HG02884 (cell line): ENCODE data around the gene CNTNAP2.
"Not testable (repeated sequence)": the region's sequence is repeated elsewhere in the genome, so short reads cannot be mapped to it uniquely, and the experiment has no call there.

ENCODE experiments used
- ATAC-seq: cut with Tn5 transposase; IDR thresholded peaks from one replicate; pipeline ENCODE4 v1.9.1; 2021; ENCODE audit warnings: mild to moderate bottlenecking, moderate library complexity; ENCODE audit not compliant: unreplicated experiment

The CNTNAP2 gene

GRCh38 chr7:148434181-148434757 is 2317.7 kb downstream of the CNTNAP2 start:
- ATAC-seq, result no peak

DNA sequence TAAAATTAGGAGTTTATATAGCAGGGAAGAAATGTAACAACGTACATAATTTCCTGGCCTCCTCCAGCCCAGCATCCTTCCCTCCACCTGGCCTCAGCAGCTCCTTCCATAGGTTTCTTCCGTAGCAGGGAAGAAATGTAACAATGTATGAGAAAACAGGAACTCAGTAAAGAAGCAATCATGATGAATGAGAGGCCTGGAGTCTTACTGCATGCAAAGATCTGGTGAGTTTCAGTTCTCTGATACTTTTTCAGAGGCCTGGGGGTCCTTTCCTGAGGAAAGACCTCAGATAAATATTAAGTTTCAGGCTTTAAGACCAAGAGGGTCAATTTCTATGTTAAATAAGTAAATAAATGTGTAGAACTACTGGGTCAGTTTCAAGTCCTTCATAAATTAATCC is 2318.3 kb downstream of the CNTNAP2 start:
- ATAC-seq, result no peak

DNA sequence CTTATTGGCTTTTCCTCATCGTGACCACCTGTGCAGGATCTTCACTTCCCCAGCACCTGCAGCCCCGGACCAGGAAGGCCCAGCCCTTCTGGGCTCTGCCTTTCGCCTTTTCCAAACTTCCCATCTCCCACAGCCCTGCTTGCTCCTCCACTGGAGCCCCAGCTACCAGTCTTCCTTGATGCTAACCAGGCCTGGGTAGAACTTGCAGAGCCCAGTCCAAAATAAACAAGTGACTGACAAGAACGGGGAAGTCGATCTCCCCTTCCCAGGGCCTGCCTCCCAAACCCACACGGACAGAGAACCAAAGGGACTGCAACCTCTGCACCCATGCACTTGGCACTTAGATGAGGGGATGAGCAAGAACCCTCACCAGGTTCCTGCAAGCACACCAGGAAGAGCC is 2319.1 kb downstream of the CNTNAP2 start:
- no peak for ATAC-seq

DNA sequence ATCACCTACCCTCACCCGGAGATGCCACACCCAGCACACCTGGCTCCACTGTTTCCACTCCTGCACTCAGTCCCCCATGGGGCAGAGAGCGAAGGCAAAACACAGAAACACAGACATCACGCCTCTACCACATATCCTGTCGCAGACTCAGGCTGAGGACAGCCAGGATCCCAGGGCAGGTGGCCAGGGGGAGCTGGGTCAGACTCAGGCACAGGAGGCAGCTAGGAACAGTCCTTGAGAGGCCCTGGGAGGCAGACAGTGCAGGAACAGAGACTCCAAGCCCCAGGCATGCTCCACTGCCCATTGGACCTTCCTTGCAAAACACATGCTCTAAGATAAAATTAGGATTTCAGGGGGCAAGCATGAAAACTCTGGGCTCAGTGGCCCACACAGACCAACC is 2319.5 kb downstream of the CNTNAP2 start:
- peak; percentile 18 for ATAC-seq

DNA sequence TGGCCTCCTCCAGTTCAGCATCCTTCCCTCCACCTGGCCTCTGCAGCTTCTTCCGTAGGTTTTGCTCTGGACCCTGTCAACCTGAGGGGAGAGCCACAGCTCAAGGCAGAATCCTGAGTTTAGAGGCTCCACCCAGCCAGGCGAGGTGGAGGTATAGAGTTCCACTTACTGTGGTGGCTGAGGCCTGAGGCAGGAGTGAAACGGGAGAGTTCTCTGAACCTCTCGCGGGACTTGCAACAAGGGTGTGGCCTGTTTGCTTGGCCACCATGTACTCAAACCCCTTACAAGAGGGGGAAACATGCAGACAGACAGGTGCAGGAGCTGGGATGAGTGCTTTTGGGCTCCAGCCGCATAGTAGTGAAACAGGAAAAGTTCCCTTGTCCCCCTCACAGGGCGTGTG is 2320.0 kb downstream of the CNTNAP2 start:
- ATAC-seq, result peak; percentile 64

DNA sequence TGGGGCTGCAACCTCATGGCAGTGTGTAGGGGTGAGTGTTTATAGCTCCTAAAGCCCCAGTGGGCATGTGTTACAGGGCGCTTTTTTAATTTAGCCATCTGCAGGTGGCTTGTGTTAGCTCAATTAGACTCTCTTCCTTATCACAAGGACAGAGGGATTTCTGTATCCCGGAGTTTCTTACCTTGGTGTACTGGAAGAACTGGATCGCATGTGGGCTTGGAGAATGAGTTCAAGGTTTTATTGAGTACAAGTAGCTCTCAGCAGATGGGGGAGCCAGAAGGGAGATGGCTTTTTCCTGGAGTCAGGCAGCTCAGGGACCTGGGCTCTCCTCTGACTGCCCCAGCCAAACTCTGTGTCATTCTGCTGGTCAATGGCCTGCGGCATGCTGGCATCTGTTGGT is 2320.4 kb downstream of the CNTNAP2 start:
- ATAC-seq, result no peak

- ATAC-seq, result no peak
Measured at GRCh38 chr7:148442141-148442655, 2325.6 kb downstream of the CNTNAP2 start.

GRCh38 chr7:148442933-148443332 is 2326.3 kb downstream of the CNTNAP2 start:
- no peak for ATAC-seq

DNA sequence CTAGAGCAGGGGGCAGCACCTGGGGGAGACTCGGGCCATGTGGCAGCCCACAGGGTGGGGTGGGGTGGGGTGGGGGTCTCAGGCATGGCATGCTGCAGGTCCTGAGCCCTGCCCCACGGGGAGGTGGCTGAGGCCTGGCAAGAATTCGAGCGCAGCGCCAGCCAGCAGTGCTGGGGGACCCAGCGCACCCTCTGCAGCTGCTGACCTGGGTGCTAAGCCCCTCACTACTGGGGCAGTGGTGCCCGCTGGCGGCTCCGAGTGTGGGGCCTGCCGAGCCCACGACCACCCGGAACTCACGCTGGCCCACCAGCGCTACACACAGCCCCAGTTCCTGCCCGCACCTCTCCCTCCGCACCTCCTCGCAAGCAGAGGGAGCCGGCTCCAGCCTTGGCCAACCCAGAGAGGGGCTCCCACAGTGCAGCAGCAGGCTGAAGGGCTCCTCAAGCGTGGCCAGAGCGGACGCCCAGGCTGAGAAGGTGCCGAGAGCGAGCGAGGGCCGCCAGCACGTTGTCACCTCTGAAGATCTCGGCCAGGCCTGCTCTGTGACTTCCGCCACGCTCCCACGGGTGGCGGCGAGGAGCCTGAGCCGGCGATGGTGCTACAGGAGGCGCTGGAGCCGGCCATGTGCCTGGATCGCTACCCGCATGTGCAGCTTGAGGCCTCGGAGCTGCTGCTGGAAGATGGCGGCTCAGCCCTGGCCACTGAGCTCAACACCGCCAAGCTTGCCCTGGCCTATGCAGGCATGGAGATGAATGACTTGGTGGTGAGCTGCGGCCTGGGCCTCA is 2328.9 kb downstream of the CNTNAP2 start:
- no peak for ATAC-seq

DNA sequence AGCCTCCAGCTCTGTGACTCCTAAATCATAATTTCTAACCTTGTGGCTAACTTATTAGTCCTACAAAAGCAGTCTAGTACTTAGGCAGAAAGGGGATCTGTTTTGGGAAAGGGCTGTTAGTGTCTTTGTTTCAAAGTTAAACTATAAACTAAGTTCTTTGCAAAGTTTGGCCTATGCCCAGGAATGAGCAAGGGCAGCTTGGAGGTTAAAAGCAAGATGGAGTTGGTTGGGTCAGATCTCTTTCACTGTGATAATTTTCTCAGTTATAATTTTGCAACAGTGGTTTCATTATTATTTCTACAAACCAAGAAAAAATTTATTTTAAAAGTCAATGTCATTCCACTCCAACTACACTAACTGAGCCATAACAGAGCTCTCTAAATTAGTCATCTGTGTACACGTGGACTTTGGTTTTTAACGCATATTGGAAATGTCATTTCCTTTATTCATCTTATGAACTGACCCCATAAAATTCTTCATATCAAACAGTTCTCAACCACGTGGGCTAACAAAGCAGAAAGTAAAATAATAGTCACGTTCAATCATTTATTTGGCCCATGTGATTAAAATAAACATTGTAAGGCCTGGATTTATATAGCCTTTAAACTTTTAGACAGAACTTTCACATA is 2330.7 kb downstream of the CNTNAP2 start:
- peak; percentile 96 for ATAC-seq

- not testable (repeated sequence) for ATAC-seq
Measured at GRCh38 chr7:148451526-148451925, 2334.9 kb downstream of the CNTNAP2 start.

DNA sequence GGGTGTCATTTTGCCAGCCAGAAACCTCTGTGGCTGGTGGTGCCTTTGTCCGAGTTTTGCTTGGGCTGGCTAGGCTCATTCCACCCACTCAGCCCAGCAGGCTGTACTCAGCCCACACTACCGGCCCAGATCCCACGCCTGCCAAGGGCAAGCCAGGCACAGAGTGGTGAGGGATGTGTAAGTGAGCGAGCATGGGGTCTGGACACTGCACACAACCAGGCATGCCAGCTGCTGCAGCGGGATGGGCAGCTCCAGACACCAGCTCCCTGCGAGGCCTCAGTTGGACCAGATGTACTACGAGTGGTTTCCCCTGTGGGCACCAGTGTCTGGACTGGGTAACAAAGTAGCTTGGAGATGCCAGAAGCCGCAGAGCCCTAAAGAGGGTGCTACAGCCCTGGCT is 2339.8 kb downstream of the CNTNAP2 start:
- ATAC-seq, result no peak

DNA sequence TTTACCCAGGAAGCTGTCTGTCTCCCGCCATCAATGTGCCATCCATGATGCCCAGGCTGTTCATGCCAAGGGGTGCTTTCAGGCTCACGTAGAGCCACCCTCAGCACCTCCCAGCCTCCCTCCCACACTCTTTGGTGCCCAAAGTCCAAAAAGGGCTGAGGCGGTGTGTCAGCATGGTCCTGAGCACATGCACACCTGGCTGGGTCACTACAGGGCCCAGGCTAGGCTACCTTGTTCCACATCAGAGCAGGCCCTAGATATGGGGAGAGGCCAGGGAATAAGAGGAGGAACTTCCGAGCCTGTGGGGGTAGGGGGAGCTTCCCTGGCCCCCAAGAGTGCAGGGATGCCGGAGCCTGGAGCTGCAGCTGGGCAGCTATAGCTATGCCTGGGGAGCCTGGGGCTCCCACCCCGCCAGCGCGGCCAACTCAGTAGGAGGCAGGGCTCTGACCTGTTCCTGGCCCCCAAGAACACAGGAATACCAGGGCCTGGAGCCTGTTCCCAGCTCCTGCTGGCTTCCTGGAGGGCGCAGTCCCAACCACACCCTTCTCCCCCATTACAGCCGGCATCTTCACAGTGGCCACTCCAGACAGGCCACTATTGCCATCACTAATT is 2340.8 kb downstream of the CNTNAP2 start:
- ATAC-seq, result no peak

GRCh38 chr7:148458263-148458662 is 2341.7 kb downstream of the CNTNAP2 start:
- no peak for ATAC-seq

- ATAC-seq, result no peak
Measured at GRCh38 chr7:148461392-148462179, 2345.0 kb downstream of the CNTNAP2 start.

GRCh38 chr7:148462774-148463173 is 2346.2 kb downstream of the CNTNAP2 start:
- ATAC-seq, result not testable (repeated sequence)

- ATAC-seq, result no peak
Measured at GRCh38 chr7:148463210-148463609, 2346.6 kb downstream of the CNTNAP2 start.

DNA sequence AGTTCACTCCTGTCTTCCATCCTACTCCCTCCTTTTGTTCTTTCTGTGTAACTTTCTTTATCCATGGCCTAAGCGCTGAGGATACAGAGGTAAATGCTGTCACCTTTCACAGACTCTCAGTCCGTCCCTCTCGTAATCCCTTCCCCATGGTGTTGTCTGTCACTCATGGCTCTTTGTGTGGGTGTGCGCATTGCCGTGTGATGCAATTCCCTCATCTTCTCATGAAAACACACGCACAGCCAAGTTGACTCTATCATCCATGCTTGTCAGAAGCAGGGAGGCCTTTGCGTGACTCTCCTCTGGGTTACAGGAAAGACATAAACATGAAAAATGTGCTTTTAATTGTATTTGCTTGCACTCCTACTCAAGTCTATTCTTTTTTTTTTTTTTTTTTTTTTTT is 2348.3 kb downstream of the CNTNAP2 start:
- ATAC-seq, result no peak

- not testable (repeated sequence) for ATAC-seq
Measured at GRCh38 chr7:148465441-148465840, 2348.8 kb downstream of the CNTNAP2 start.

DNA sequence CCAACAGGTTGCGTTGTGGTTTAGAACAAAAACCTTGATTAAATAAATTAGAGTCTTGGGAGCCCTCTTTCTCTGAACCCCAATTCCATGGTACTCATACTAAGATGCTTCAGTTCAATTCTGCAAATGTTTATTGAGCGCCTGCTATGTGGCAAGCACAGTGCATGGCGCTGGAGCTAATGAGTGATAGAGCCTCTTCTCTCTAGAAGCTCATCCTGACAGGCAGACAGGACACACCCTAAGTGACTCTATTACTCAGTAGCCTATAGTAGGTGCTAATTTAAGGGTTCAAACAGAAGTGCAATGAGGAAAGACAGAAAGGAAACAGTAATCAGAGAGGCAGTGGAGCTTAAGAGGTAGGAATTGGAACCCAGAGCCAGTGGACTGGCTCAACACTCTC is 2349.5 kb downstream of the CNTNAP2 start:
- ATAC-seq, result no peak

DNA sequence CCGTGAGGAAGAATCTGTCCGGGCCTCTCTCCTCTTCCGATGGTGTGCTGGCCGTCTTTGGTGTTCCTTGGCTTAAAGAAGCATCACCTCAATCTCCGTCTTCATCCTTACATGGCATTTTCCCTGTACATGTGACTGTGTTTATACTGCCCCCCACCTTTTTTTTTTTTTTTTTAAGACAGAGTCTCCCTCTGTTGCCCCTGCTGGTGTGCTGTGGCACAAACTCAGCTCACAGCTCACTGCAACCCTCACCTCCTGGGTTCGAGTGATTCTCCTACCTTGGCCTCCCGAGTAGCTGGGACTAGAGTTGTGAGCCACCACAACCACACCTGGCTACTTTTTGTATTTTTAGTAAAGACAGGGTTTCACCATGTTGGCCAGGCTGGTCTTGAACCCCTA is 2352.1 kb downstream of the CNTNAP2 start:
- ATAC-seq, result no peak
